H9 (cell line): ENCODE results near the gene MYO18A. TPM values are rescaled to one million over a fixed set of nuclear protein-coding genes. Genes with fewer than 3 reads are reported as not detected.

Experiments
- DNase-seq: peaks from one replicate; pipeline ENCODE4 v3.0.0-alpha.2; 2017
- H2AFZ ChIP-seq: one replicate; pipeline ENCODE4 v1.6.1; 2013; ENCODE audit warnings: mild to moderate bottlenecking, low read length, control low read depth, moderate library complexity
- H2AK5ac ChIP-seq: 2 replicates; pipeline ENCODE4 v1.6.1; 2013; ENCODE audit warnings: low read length, control low read depth, mixed read lengths; ENCODE audit not compliant: insufficient read length
- H2BK120ac ChIP-seq: one replicate; pipeline ENCODE4 v1.6.1; 2013; ENCODE audit warnings: low read depth, mild to moderate bottlenecking, low read length, control low read depth, inconsistent platforms; ENCODE audit not compliant: poor library complexity, severe bottlenecking
- H2BK12ac ChIP-seq: 2 replicates; pipeline ENCODE4 v1.6.1; 2013; ENCODE audit warnings: low read length, control low read depth, mixed read lengths, low read depth; ENCODE audit not compliant: insufficient read length
- H2BK15ac ChIP-seq: 2 replicates; pipeline ENCODE4 v1.6.1; 2013; ENCODE audit warnings: low read depth, low read length, control low read depth
- H2BK20ac ChIP-seq: one replicate; pipeline ENCODE4 v1.6.1; 2013; ENCODE audit warnings: low read depth, mild to moderate bottlenecking, low read length, control low read depth, inconsistent platforms; ENCODE audit not compliant: poor library complexity, severe bottlenecking
- H2BK5ac ChIP-seq: 2 replicates; pipeline ENCODE4 v1.6.1; 2013; ENCODE audit warnings: low read length, control low read depth, mixed read lengths; ENCODE audit not compliant: insufficient read length
- H3K14ac ChIP-seq: 2 replicates; pipeline ENCODE4 v1.6.1; 2013; ENCODE audit warnings: low read length, control low read depth; ENCODE audit not compliant: insufficient read depth
- H3K18ac ChIP-seq: 2 replicates; pipeline ENCODE4 v1.6.1; 2013; ENCODE audit warnings: low read depth, mild to moderate bottlenecking, mixed read lengths, low read length, control low read depth; ENCODE audit not compliant: insufficient read length
- H3K23ac ChIP-seq: 2 replicates; pipeline ENCODE4 v1.6.1; 2013; ENCODE audit warnings: low read length, control low read depth, mixed read lengths, low read depth; ENCODE audit not compliant: insufficient read length
- H3K23me2 ChIP-seq: 2 replicates; pipeline ENCODE4 v1.6.1; 2013; ENCODE audit warnings: low read depth, mild to moderate bottlenecking, mixed read lengths, low read length, control low read depth; ENCODE audit not compliant: insufficient read length, poor library complexity, severe bottlenecking
- H3K27ac ChIP-seq: 2 replicates; pipeline ENCODE4 v1.5.1; 2013; ENCODE audit warnings: low read length, control low read depth, mixed read lengths, low read depth; ENCODE audit not compliant: insufficient read length
- H3K27me3 ChIP-seq: 2 replicates; pipeline ENCODE4 v1.6.1; 2013; ENCODE audit warnings: low read length, control low read depth, inconsistent platforms; ENCODE audit not compliant: insufficient read depth
- H3K4ac ChIP-seq: 2 replicates; pipeline ENCODE4 v1.6.1; 2013; ENCODE audit warnings: low read depth, mild to moderate bottlenecking, control low read depth, inconsistent platforms, low read length, moderate library complexity
- H3K4me1 ChIP-seq: 2 replicates; pipeline ENCODE4 v1.6.1; 2013; ENCODE audit warnings: low read length, control low read depth, inconsistent platforms; ENCODE audit not compliant: insufficient read depth
- H3K4me2 ChIP-seq: 2 replicates; pipeline ENCODE4 v1.6.1; 2013; ENCODE audit warnings: low read length, control low read depth, mixed read lengths; ENCODE audit not compliant: insufficient read length, insufficient read depth
- H3K56ac ChIP-seq: 2 replicates; pipeline ENCODE4 v1.6.1; 2013; ENCODE audit warnings: low read depth, mild to moderate bottlenecking, mixed read lengths, low read length, control low read depth; ENCODE audit not compliant: insufficient read length
- H3K79me1 ChIP-seq: 2 replicates; pipeline ENCODE4 v1.6.1; 2013; ENCODE audit warnings: low read depth, mild to moderate bottlenecking, moderate library complexity, low read length, control low read depth, inconsistent platforms; ENCODE audit not compliant: insufficient read depth, poor library complexity, severe bottlenecking
- H3K79me2 ChIP-seq: 2 replicates; pipeline ENCODE4 v1.6.1; 2013; ENCODE audit warnings: low read length, control low read depth, inconsistent platforms; ENCODE audit not compliant: insufficient read depth
- H3K9ac ChIP-seq: 2 replicates; pipeline ENCODE4 v1.6.1; 2013; ENCODE audit warnings: low read length, control low read depth, mixed read lengths; ENCODE audit not compliant: insufficient read length; ENCODE audit errors: extremely low read depth
- H3K9me3 ChIP-seq: one replicate; pipeline ENCODE4 v1.6.1; 2013; ENCODE audit warnings: low read depth, low read length, inconsistent platforms; ENCODE audit not compliant: control insufficient read depth
- H3T11ph ChIP-seq: one replicate; pipeline ENCODE4 v1.6.1; 2013; ENCODE audit warnings: mild to moderate bottlenecking, low read length, control low read depth, inconsistent platforms
- H4K20me1 ChIP-seq: one replicate; pipeline ENCODE4 v1.6.1; 2013; ENCODE audit not compliant: control insufficient read depth, insufficient read length, insufficient read depth
- H4K5ac ChIP-seq: 2 replicates; pipeline ENCODE4 v1.6.1; 2013; ENCODE audit warnings: low read depth, mild to moderate bottlenecking, mixed read lengths, low read length, control low read depth; ENCODE audit not compliant: insufficient read length
- H4K8ac ChIP-seq: replicated peaks from 2 replicates; pipeline ENCODE4 v1.6.1; 2013; ENCODE audit warnings: low read length, control low read depth, mixed read lengths, low read depth; ENCODE audit not compliant: insufficient read length
- H4K91ac ChIP-seq: 2 replicates; pipeline ENCODE4 v1.6.1; 2013; ENCODE audit warnings: low read depth, mild to moderate bottlenecking, moderate library complexity, mixed read lengths, low read length, control low read depth; ENCODE audit not compliant: insufficient read length
- H3K27ac Mint-ChIP-seq, 3 experiments: 2 replicates in 2 of 3; 3 replicates in 1 of 3; pipeline ENCODE4 v1.8.0; 2020 to 2021; ENCODE audit warnings: mixed read lengths in 3 of 3, mild to moderate bottlenecking in 1 of 3, moderate library complexity in 1 of 3
- H3K27me3 Mint-ChIP-seq: 2 replicates; pipeline ENCODE4 v1.8.0; 2021; ENCODE audit warnings: low read depth, mild to moderate bottlenecking, moderate library complexity, mixed read lengths
- H3K36me3 Mint-ChIP-seq, 3 experiments: 2 replicates in 2 of 3; 3 replicates in 1 of 3; pipeline ENCODE4 v1.8.0; 2020 to 2021; ENCODE audit warnings: low read depth in 3 of 3, mixed read lengths in 3 of 3; ENCODE audit not compliant: insufficient read depth in 1 of 3
- H3K4me1 Mint-ChIP-seq, 2 experiments: 2 replicates each; pipeline ENCODE4 v1.8.0; 2020; ENCODE audit warnings: mixed read lengths in 2 of 2
- H3K4me3 Mint-ChIP-seq, 2 experiments: 2 replicates in 1 of 2; 3 replicates in 1 of 2; pipeline ENCODE4 v1.8.0; 2020 to 2021; ENCODE audit warnings: mild to moderate bottlenecking in 2 of 2, mixed read lengths in 2 of 2, moderate library complexity in 1 of 2
- H3K9me3 Mint-ChIP-seq, 2 experiments: 2 replicates in 1 of 2; 3 replicates in 1 of 2; pipeline ENCODE4 v1.8.0; 2020; ENCODE audit warnings: mild to moderate bottlenecking in 2 of 2, mixed read lengths in 2 of 2, moderate library complexity in 1 of 2
- WGBS: extraction: QIAGEN DNeasy Blood & Tissue Kit; methylation state at CpG from one replicate; pipeline ENCODE4 v1.1.7; 2013; ENCODE audit warnings: missing lambda C conversion rate, low lambda C conversion rate, mixed read lengths; ENCODE audit not compliant: insufficient read length; ENCODE audit errors: extremely low coverage; 5-methylcytosine and 5-hydroxymethylcytosine counted together
- total RNA-seq: library from RNA; stranded (reverse); gene quantifications from 2 replicates; pipeline ENCODE4 v1.2.1, GENCODE V29; 2021
- TF ChIP-seq, protein P1 (sequence below): fragments of 200-600 bp; sonication (generic); conservative IDR thresholded peaks from 3 replicates; pipeline ENCODE4 v1.8.0; 2021; ENCODE audit warnings: antibody characterized with exemption, mild to moderate bottlenecking

The MYO18A gene
- total RNA-seq, 1 experiment from 2014 or later, result 21.6 TPM

DNA sequence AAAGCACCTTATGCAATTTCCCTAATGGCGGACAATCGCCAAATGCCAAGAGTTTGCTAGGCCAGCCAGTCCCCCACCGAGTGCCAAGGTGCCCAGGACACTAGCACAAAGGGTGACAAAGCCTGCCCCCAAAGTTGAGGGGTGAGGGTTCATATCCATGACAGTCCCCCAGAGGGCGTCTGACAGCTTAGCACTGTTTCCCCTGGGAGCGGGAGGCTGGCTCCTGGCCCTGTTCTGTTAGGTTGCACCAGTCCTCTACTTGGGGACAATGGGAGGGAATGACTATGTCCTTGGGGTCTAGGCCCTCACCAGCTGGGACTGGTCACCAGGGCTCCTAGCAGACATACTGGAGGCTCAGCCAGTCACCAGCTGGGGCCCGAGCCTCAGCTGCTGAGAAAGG is 66.9 kb downstream of the MYO18A start:
- H3T11ph ChIP-seq, result no peak overlapping the region
- H2BK120ac ChIP-seq, result no peak overlapping the region
- H3K14ac ChIP-seq, result no peak overlapping the region
- no peaks in the 10 kb centered on the region for H3K9me3 ChIP-seq
- TF ChIP-seq, protein P1, sequence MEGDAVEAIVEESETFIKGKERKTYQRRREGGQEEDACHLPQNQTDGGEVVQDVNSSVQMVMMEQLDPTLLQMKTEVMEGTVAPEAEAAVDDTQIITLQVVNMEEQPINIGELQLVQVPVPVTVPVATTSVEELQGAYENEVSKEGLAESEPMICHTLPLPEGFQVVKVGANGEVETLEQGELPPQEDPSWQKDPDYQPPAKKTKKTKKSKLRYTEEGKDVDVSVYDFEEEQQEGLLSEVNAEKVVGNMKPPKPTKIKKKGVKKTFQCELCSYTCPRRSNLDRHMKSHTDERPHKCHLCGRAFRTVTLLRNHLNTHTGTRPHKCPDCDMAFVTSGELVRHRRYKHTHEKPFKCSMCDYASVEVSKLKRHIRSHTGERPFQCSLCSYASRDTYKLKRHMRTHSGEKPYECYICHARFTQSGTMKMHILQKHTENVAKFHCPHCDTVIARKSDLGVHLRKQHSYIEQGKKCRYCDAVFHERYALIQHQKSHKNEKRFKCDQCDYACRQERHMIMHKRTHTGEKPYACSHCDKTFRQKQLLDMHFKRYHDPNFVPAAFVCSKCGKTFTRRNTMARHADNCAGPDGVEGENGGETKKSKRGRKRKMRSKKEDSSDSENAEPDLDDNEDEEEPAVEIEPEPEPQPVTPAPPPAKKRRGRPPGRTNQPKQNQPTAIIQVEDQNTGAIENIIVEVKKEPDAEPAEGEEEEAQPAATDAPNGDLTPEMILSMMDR, result peak; percentile 58
- no peak overlapping the region for H3K23ac ChIP-seq
- H3K23me2 ChIP-seq, result no peaks in the 10 kb centered on the region
- no peaks in the 10 kb centered on the region for H3K79me2 ChIP-seq
- H3K4me2 ChIP-seq, result no peak overlapping the region
- no peaks in the 10 kb centered on the region; a peak in 2 of 5 replicates for H3K9me3 Mint-ChIP-seq
- no peak overlapping the region for H2AFZ ChIP-seq
- no peak overlapping the region for H3K4ac ChIP-seq
- no peaks in the 10 kb centered on the region; the same call in 1 of the 2 replicates for H3K4me1 ChIP-seq
- DNase-seq, result no peak
- no peaks in the 10 kb centered on the region for H4K20me1 ChIP-seq
- H3K4me1 Mint-ChIP-seq, result peaks cover 16 to 26% of the 10 kb centered on the region in 2 experiments
- no peak overlapping the region for H2BK20ac ChIP-seq
- no peak overlapping the region for H4K8ac ChIP-seq
- no peak overlapping the region for H3K18ac ChIP-seq
- H3K79me1 ChIP-seq, result no peaks in the 10 kb centered on the region
- no peak overlapping the region for H3K56ac ChIP-seq
- H3K4me3 Mint-ChIP-seq, result no peak overlapping the region
- H3K27ac ChIP-seq, result no peak overlapping the region
- H3K27ac Mint-ChIP-seq, result no peak overlapping the region
- no peaks in the 10 kb centered on the region; the same call in 1 of the 2 replicates for H3K27me3 Mint-ChIP-seq
- no peak overlapping the region for H2BK15ac ChIP-seq
- H3K36me3 Mint-ChIP-seq, result peaks cover 0 to 22% (median 6%) of the 10 kb centered on the region in 3 experiments; a peak in 6 of 7 replicates
- no peak overlapping the region for H2BK12ac ChIP-seq
- H4K91ac ChIP-seq, result no peak overlapping the region
- H3K9ac ChIP-seq, result no peak overlapping the region
- WGBS, result no CpG with 5 or more reads among the region's 6 CpGs
- H2BK5ac ChIP-seq, result no peak overlapping the region
- no peak overlapping the region for H2AK5ac ChIP-seq
- no peak overlapping the region for H4K5ac ChIP-seq
- H3K27me3 ChIP-seq, result no peaks in the 10 kb centered on the region
